ENCODE results near the gene FAM43A.

Gene FAM43A

DNA sequence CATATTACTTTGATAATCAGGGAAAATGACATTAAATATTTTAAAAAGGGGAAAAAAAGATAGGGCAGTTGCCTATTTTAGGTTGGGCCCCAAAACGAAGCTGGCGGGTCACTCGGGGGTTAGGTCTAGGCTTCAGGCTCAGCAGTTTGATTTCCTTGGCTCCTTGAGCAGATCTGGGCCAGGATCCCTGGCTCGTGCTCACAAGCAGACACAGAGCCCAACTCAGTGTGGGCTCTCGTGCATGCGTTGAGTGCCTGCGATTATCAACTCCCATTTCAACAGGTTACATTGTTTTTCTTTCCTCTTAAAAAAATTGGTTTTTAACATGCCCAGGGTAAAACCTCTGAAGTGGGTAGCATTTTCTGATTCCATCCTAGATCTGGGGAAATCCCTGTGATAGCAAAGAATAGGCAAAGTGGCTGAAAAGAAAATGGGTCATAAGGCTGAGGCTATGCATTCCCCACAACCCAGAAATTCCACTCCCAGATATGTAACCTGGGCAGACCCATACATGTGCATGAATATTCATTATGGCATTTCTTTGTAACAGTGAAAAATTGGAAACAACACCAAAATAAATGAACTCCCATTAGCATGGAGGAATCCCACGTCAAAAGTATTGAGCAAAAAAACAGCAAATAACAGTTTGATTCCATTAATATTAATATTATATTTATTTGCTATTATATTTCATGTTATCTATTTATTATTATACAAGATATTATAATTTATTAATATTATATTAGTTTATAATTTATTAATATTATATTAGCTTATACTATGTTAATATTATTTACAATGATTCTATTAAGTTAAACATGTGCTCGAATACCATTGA is 27.8 kb downstream of the FAM43A start:
- no peak for DNase-seq

DNA sequence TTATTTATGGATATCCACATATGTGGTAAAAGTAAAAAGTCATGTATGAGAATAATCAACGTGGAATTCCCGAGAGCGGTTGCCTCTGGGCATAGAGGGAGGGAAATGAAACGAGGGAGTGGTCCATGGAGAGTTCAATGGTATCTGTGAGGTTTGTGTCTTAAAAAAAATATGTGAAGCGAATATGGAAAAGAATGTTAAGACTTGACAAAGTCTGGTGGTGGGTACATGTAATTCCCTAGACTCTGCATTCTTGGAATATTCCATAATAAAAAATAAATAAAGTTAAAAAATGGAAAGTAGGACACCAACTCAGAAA is 28.4 kb downstream of the FAM43A start:
- no peak for DNase-seq

DNA sequence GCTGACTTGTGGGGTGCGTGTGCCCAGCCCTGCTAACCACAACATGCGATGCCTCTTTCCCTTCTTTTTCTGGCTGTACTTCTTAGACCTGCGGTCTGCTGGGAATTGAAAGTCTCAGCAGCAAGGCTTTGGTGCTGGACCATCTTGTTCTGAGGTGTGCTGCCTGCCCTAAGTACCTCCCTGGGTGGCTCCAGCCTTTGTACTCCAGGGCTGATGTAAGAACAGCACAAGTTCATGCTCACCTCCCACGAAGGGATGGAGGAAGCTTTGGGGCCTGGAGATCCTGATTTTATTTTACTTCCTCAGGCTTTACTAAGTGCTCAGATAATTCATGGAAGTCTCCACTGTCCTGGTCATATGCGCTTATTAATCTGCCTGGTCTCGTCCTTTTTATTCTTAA is 28.9 kb downstream of the FAM43A start:
- no peak for DNase-seq

DNA sequence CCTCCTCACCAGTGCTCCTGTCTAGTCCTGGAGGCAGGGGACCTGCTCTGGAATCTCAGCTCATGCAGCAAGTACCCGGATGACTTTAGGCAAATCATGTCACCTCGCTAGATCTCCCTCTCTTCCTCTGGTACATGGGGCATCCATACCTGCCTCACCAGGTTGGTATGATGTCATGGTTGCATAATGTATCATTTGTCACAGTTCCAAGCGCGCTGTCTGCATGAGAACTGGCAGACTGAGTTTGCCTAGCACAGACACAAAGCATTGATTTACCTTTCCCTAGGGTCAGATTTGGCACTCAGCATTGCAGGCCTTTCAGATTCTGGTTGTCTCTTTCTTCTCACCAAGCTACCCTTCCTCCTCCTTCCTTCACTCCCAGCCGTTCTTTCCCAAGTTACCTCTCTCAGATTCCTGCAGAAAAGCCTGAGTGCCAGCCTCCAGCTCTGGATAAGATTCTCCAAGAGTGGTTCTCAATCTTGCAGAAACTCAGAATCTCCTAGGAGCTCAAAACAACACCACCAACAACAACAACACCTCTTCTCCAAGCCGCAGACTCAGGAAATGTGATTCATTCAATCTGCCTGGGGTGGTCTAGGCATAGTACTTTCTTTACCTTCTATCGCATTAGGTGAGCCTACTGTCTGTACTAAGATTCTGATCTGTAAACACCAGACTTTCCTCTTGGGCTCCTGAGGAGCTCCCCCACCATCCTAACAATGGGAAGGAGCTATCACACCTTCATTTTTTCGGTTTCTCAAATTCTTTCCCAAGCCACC is 29.5 kb downstream of the FAM43A start:
- no peak for DNase-seq

DNA sequence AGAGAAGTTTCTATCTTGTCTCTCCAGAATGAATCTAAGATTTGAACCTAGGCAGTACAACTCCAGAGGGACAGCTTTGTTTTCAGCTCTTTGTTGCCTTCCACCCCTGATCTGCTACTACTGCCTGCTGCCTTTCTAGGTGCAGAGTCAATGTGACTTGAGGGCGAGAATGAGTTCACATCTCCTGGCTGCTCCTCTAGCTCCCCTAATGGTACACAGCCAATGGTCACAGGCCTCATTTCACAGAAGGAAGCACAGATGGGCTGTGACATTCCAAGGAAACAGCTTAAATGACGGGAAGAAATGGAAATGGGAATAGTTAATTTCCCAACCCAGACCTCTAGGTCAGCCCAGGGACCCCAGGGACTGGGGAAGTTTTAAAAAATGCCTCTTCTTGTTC is 32.4 kb downstream of the FAM43A start:
- no peak for DNase-seq

DNA sequence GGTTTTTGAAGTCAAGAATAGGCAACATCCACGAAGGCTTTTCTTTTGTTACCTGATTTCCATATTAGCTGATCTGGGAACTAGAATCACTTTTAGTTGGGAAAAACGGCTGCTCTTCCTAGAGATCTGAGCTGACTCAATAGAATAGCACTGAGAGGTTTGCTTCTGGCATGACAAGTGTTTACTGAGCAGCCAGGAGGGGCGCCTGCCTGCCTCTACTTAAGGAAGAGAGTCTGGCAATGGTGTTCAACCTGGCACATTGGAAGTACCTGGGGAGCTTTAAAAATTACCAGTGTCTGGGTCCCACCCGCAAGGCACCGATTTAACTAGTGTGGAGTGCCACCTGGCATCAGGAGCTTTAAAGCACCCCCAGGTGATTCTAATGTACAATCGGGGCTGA is 34.4 kb downstream of the FAM43A start:
- no peak for DNase-seq

DNA sequence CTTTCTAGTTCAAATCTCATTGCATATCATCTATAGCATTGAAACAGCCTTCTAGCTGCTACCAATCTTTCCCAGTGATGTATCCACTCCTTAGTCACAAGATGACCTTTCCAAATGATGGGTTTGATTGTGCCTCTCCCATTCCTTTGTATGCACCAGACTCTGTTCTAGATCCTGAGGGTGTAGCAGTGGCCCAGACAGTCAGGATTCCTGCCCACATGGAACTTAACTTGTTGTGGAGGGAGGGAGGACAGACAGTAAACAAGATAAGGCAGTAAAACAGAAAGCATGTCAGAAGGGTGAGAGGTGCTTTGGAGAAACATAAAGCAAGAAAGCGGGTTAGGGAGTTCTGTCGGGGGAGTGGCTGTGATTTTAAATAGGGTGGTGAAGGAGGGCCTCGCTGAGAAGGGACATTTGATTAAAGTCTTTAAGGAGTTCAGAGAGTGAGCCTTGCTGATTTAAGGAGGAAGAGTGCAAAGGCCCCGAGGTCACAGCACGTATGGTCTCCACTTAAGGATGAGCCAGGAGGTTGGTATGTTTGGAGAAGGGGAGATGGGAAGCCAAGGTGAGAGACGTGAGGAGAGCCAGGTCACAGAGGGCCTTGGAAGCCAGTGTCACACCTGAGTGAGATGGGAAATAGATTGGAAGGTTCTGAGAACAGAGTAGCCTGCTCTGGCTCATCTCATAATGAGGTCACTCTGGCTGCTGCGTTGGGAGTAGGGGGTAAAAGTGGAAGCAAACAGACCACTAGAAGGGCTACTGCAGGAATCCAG is 38.3 kb downstream of the FAM43A start:
- no peak for DNase-seq

DNA sequence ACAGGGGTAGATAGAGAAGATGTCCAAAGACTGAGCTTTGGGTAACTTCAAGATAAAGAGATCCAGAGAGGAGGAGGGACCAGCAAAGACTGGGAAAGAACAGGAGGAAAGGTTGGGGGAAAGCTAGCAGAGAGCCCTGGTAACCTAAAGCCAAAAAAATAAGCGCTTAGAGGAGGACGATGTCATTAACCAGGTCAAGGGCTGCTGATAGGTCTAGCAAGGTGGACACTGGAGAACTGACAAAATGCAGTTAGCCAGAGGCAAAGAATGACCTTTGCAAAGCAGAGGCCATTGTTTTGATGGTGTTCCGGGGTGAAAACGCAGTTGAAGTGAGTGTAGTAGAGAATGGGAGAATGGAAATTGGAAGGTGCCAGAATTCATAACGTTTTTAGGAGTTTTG is 39.7 kb downstream of the FAM43A start:
- no peak for DNase-seq

DNA sequence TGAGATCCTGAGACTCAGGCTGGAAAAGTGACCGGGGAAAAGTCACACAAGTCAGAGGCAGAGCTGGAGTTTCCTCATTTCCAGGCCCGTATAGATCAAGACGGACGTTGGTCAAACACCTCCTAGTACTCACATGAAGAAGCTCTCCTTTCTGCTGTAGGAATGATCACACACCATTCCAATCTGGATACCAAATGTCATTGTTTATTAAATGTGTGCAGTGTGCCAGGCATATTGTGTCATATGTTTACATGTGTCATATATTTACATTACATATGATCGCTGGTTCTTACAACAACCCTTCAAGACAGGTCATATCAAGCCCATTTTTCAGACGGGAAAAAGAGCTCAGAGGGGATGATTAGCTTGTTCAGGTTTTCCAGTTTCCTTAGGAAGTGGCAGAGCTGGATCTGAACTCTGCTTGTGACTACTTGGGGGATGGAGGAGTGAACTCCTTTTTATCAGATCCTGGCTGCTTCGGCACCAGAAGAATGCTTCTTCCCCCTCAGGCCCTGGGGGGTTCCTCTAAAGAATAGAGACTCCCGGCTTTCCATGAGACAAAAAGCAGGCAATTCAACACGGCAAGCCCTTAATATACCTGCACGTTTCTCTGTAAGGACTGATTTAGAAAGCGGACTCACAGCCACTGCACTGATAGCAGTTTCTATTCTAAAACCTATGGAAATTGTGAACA is 41.9 kb downstream of the FAM43A start:
- no peak for DNase-seq

DNA sequence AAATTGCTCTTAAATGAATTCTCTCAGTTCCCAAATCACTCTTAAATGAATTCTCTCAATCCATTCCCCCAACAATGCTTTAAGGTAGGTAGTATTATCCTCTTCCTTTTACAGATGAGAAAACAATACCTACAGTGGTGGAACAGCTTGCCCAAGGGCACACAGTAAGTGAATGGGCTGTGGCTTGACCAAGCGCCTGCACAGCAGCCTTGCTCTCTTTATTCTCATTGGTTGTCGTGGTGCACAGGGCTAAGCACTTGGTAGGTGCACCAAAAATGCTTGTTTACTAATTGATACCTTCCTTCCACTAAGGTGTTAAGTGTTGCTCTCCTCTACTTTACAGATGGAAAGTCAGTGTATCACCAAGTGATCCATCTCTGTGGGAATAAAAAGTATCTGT is 43.3 kb downstream of the FAM43A start:
- DNase-seq: no peak

DNA sequence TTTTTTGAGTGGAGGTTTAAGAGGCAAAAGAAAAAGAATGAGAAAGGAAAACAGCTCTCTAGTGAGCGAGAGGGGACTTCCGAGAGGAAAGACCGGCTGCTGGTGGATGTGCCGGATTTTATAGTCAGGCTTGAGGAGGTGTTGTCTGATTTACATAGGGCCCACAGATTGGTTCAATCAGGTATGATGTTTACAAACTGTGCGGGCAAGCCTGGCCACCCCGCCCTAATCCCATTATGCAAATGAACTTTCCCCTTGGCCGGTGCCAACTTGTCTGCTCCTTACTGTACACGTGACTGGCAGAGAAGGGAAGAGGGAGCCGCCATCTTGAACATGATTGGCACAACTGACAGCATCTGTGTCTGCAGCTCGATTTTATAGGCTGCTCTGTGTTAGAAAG is 44.7 kb downstream of the FAM43A start:
- DNase-seq: no peak

DNA sequence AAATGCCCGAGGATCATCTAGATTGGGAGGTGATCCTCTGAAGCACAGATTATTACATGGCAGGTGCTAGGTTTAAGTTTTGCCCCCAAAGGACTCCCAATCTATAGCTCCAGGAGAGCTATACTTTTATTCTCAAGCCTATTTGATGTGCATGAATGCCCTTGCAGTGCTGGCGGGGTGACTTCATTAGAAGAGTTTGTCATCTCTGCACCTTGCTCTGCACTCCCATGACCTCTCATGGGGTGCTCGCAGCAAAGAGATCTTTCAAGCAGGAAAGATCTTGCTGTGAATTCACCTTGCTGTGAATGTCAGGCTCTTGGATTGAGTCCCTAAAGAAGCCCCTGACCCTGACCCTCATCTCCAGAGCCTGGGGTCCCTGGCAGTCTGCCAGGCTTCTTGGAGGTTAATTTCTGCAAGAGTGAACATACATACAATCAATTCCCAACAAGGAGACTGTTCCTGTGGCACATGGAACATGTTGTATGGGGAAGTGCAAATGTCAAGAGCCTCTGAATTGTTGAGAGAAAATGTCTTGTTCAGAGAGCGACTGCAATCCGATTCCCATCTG is 45.9 kb downstream of the FAM43A start:
- no peak for DNase-seq

DNA sequence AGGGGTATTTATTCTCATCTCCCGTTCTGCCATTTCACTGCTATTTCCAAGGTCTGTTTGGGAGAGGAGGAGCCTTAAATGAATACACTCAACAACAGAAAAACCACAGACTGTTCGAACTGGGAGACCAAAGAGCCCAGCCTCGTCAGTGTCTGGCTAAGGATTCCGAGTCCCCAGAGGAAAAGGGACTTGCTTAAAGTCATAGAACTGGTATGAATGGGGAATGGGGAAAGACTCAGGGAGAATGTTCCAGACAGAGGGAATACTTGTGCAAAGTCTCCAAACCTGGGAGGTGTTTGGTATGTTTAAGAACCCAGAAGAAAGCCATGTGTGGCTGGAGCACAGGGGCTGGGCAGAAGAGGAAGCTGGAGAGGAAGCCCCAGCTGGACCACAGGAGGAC is 46.9 kb downstream of the FAM43A start:
- DNase-seq: no peak

DNA sequence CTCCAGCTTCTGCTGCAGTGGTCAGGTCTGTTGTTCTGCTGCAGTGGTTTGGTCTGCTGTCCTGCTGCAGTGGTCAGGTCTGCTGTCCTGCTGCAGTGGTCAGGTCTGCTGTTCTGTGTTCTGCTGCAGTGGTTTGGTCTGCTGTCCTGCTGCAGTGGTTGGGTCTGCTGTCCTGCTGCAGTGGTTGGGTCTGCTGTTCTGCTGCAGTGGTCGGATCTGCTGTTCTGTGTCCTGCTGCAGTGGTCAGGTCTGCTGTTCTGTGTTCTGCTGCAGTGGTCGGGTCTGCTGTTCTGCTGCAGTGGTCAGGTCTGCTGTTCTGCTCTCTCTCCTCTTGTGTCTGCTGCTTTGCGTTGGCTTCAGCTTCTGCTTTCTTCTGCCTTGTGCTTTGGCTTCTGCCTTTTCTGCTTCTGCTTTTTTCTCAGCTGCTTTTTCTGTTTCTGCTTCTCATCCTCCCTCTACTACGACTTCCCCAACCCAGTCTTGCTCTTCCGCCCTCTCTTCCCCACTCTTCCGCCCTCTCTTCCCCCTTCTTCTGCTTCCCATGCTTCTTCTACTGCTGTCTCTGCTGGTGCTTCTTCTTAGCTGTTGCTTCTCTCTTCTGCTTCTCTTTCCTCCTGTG is 50.7 kb downstream of the FAM43A start:
- DNase-seq: no peak

DNA sequence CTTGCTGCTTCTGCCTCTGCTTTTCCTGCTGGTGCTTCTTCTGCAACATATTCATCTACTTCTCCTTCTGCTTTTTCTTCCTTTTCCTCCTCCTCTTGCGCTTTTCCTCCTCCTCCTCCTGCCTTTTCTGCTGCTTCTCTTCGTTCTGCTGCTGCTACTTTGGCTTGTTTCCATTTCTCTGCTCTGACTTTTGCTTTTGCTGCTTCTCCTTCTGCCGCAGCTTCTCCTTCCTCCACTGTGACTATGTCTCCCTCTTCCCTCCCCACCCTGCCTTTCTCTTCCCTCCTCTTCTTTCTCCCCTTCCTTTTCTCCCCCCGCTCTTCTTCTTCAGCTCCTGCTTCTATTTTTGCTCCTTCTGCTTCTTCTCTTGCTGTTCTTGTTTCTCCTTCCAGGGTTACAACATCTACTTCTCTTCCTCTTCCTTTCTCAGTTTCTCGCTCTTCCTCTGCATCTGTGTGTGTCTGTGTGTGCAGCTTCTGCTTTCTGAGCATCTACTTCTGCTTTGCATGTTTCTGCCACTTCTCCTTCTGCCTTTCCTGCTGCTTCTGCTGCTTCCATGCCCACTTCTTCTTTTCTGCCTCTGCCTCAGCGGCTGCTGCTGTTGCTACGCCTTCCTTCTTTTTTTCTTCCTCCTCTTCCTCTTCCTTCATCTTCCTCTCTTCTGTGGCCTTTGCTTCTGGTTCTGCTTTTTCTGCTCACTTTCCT is 51.4 kb downstream of the FAM43A start:
- no peak for DNase-seq
